AG08395 (cell line): Measurements from ENCODE around the gene SUV39H2.
"Not testable (repeated sequence)": the region's sequence is repeated elsewhere in the genome, so short reads cannot be mapped to it uniquely, and the experiment has no call there.

ENCODE experiments used
- DNase-seq: peaks from one replicate; pipeline ENCODE4 v3.0.0; 2012; ENCODE audit warnings: mixed read lengths, low spot score

The SUV39H2 gene

DNA sequence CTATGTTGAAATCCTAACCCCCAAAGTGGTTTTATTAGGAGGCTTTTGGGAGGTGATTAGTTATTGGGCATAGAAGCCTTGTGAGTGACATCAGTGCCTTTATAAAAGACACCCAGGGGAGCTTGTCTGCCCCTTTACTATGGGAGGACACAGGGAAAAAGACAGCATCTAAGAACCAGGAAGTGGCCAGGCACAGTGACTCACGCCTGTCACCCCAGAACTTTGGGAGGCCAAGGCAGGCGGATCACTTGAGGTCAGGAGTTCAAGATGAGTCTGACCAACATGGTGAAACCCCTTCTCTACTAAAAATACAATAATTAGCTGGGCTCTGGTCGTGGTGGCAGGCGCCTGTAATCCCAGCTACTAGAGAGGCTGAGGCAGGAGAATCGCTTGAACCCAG, 60.3 kb downstream of the SUV39H2 start:
- DNase-seq, result not testable (repeated sequence)

DNA sequence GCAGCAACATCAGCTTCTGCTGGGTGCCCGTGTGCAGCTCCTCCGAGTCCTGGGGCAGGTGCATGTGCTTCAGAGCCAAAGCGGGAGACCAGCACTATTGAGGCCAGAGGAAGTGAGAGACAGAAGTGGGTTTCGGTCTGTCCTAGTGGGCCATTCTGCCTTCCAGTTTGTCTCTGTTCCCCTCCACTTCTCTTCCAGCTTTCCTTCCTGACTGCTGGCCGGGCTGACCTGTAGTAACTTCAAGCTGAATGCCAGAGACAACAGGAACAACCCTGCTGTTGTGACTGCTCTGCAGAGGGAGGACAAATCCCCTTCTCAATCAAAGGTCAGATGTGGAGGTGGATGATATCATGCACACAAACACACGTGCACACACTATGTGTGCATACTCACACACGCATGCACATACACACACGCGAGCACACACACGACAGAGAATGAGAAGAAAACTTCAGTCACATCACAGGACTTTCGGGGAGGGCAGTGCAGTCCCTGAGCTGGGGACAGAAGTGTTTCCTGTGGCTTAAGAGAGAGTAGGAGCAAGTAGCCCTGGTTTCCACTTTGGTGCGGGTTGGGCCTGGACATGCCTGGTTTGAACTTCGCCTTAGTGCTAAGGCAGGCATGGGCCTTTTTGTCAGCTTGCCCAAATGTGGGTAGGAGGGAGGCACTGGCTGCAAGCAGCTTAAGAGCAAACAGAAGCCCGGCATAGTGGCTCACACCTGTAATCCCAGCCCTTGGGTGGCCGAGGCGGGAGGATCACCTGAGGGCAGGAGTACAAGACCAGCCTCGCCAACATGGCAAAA, 63.7 kb downstream of the SUV39H2 start:
- not testable (repeated sequence) for DNase-seq

DNA sequence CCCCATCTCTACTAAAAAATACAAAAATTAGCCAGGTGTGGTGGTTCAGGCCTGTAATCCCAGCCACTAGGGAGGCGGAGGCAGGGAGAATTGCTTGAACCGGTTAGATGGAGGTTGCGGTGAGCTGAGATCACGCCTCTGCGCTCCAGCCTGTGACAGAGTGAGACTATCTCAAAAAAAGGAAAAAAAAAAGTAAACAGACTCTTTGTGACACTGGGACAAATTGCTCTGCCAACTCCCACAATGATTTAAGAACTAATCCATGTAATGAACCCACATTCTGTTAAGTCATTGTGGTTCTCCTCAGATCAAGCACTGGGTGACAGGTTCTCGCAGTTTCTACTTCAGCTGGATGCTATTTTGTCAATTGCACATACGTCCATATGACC, 64.3 kb downstream of the SUV39H2 start:
- DNase-seq, result not testable (repeated sequence)

DNA sequence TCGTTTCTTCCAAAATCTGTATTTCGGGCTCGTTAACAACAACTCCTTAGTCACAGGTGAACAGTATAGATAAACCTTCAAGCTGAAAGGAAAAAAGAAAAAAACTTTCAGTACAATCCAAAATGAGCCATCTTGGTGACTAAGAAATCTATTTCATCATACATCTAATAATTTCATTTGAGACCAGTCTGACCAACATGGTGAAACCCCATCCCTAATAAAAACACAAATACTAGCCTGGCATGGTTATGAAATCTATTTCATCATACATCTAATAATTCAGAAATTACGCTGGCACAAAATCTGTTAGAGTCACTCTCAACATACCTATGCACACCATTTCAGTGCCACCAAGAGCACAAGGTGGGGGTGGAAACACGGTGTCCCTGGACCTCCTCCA, 66.4 kb downstream of the SUV39H2 start:
- DNase-seq, result no peak

- DNase-seq, result no peak
These were observed 68.6 kb downstream of the SUV39H2 start for GRCh38 chr10:14947268-14947667.

- DNase-seq, result no peak
These were observed 70.6 kb downstream of the SUV39H2 start for GRCh38 chr10:14949291-14949690.

- DNase-seq, result peak; percentile 8
These were observed 74.3 kb downstream of the SUV39H2 start for GRCh38 chr10:14952851-14953423.

DNA sequence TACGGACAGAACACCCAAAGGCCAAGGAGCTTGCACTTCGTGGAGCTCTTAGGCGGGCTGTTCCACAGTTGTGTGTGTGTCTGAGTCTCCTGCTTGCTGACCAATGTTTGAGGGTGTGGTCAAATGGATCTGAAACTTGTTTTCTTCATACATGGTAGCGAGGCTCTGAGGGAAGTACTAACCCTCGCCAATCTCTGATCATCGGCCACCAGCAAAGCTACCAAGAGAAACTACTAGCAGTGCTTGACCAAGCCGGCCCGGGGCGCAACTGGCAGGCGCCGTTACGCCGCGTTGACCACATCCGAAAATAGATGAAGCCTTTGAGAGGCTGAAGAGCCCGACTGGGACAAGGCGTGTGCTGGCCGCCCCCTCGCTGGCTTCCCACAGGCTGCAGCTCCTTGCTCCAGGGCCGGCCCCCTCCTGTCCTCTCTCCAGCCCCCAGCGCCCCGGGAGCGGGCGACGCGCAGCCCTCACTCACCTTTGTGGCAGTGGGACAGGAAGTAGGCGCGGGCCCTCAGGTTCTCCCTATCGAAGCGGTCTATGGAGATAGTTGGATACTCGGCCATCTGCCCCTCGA, 74.8 kb downstream of the SUV39H2 start:
- DNase-seq, result peak; percentile 61
